ENCODE data around the gene RNF212. TPM values are rescaled to one million over a fixed set of nuclear protein-coding genes. Genes with fewer than 3 reads are reported as not detected.

Gene RNF212
- total RNA-seq, 1 donor from 2014 or later = 9.1 TPM

DNA sequence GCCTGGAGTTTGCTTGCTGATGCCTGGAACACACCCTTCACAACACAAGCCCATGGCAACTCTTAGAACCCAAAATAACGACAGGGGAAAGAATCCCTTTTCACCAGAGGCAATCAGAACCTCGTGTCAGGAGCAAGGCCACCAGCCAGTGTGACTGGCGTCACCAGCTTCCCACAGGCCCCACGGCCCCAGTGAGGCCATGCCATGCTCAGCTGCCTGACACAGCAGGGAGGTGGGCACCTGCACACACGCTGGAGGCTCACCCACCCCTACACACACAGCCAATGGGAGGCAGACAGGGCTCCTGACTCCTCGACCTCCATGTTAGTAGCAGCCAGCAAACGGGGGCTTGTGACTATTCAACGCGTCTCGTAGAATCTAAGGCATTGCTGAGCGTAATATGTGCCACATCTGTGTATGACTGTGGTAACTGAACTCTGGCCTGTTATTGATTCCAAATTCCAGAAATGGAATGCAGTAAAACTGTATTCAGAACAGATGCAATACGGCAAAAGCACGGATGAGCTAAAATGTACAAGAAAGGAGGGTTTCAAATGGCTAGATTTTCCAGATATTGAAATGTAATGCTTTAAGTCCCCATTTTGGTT, 28.5 kb downstream of the RNF212 start:
- no peak overlapping the region for H3K27ac Mint-ChIP-seq (ENCODE audit: unreplicated experiment)
- peaks cover 3% of the 10 kb centered on the region for H3K36me3 Mint-ChIP-seq (ENCODE audit: low read depth)
- peaks cover 2% of the 10 kb centered on the region for H3K9me3 Mint-ChIP-seq (ENCODE audit: low read depth)
- no peak for DNase-seq (ENCODE audit: low spot score)
- peaks cover 21% of the 10 kb centered on the region for H3K4me1 Mint-ChIP-seq (ENCODE audit: low read depth)
- TF ChIP-seq, protein P1, sequence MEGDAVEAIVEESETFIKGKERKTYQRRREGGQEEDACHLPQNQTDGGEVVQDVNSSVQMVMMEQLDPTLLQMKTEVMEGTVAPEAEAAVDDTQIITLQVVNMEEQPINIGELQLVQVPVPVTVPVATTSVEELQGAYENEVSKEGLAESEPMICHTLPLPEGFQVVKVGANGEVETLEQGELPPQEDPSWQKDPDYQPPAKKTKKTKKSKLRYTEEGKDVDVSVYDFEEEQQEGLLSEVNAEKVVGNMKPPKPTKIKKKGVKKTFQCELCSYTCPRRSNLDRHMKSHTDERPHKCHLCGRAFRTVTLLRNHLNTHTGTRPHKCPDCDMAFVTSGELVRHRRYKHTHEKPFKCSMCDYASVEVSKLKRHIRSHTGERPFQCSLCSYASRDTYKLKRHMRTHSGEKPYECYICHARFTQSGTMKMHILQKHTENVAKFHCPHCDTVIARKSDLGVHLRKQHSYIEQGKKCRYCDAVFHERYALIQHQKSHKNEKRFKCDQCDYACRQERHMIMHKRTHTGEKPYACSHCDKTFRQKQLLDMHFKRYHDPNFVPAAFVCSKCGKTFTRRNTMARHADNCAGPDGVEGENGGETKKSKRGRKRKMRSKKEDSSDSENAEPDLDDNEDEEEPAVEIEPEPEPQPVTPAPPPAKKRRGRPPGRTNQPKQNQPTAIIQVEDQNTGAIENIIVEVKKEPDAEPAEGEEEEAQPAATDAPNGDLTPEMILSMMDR (IDR thresholded peaks at IDR 0.05) = no peak
- H3K4me3 Mint-ChIP-seq (ENCODE audit: unreplicated experiment) = no peak overlapping the region
- peaks cover 2% of the 10 kb centered on the region for H3K27me3 Mint-ChIP-seq (ENCODE audit: low read depth)

DNA sequence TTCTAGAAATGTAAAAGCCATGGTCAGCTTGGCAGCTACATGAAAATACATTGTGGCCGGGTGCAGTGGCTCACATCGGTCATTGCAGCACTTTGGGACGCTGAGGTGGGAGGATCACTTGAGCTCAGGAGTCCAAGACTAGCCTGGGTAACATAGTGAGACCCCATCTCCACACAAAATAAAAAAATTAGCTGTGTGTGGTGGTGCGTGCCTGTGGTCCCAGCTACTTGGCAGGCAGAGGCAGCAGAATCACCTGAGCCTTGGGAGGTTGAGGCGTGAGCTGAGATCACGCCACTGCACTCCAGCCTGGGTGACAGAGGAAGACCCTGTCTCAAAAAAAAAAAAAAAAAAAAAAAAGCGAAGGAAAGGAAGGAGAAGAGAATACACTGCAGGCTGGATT, 29.0 kb downstream of the RNF212 start:
- Mint-ChIP-seq H3K4me3 (ENCODE audit: unreplicated experiment) (no peak overlapping the region), H3K27me3 (ENCODE audit: low read depth) (peaks cover 3% of the 10 kb centered on the region), H3K4me1 (ENCODE audit: low read depth) (peaks cover 21% of the 10 kb centered on the region), H3K9me3 (ENCODE audit: low read depth) (peaks cover 2% of the 10 kb centered on the region), H3K27ac (ENCODE audit: unreplicated experiment) (no peak overlapping the region), H3K36me3 (ENCODE audit: low read depth) (peaks cover 2% of the 10 kb centered on the region)
- TF ChIP-seq, protein P1 (IDR thresholded peaks at IDR 0.05) = no peak
- DNase-seq (ENCODE audit: low spot score) = no peak

DNA sequence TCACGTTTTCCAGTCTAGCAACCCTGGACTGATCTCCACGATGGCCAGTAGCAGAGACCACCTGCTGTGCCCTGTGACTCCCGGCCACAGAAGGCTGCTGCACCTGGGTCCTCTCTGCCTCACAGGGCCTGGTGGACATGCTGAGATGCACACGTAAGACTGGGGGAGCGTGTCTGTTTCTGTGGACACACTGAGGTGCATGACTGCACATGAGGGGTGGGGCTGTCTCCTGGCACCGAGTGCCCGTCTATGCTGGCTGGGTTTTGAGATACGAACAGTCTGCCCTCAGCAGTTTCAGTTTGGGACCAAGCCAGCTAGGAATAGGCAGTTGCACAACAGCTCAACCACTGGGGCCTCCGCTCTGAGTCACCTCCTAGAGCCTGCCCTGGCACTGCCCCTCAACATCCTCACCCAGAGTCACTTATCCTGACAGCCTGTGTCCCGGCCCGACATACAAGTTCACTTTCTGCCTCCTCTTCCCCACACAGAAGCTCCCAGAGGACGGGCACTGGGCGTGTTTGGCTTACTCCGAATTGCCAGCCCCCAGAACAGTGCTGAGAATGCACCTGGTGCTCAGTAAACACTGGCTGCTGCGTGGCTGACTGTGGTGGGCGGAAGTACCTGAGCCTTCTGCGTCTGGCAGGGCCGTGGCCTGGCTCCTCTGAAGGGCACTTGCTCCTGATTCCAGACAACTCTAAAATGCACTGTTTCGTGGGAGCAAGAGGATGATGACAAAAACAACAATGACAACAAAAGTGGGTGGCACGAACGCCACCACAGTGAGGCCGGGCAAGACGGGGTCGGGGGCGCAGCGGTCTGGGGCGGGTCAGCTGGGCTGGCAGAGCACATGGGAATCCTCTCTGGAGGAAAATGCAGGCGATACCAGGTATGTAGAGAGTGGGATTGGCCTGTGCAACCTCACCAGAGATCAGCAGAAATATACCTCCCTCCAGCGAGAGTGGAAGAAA, 30.9 kb downstream of the RNF212 start:
- Mint-ChIP-seq H3K27ac (ENCODE audit: unreplicated experiment) (peak overlapping the region; percentile 33), H3K4me3 (ENCODE audit: unreplicated experiment) (no peak overlapping the region), H3K4me1 (ENCODE audit: low read depth) (peaks cover 21% of the 10 kb centered on the region), H3K9me3 (ENCODE audit: low read depth) (peaks cover 2% of the 10 kb centered on the region), H3K27me3 (ENCODE audit: low read depth) (peaks cover 2% of the 10 kb centered on the region), H3K36me3 (ENCODE audit: low read depth) (no peaks in the 10 kb centered on the region)
- DNase-seq (ENCODE audit: low spot score) = no peak
- TF ChIP-seq, protein P1 (IDR thresholded peaks at IDR 0.05) = no peak

DNA sequence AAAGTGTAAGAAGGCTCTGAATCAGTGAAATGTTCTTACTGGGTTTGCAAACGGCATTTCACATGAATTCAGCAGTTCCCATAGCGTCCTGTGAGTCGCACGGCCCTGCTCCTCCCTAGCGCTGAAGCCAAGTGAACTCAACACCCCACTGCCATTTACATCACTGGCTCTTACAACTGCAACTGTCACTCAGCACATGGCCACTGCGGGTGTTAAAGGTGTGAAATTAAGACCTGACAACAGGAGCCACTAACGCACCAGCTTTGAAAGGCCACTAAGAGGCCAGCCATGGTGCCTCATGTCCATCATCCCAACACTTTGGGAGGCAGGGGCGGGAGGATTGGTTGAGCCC, 31.7 kb downstream of the RNF212 start:
- DNase-seq (ENCODE audit: low spot score) = no peak
- H3K27ac Mint-ChIP-seq (ENCODE audit: unreplicated experiment) = peak overlapping the region; percentile 9

More for the DNA sequence above, 31.7 kb downstream of the RNF212 start:
- TF ChIP-seq, protein P1 (IDR thresholded peaks at IDR 0.05) = no peak
- Mint-ChIP-seq H3K4me3 (ENCODE audit: unreplicated experiment) (no peak overlapping the region), H3K9me3 (ENCODE audit: low read depth) (peaks cover 2% of the 10 kb centered on the region), H3K36me3 (ENCODE audit: low read depth) (no peaks in the 10 kb centered on the region), H3K27me3 (ENCODE audit: low read depth) (peaks cover 2% of the 10 kb centered on the region), H3K4me1 (ENCODE audit: low read depth) (peaks cover 21% of the 10 kb centered on the region)

Data from chondrocyte (in vitro differentiated cells).